ENCODE measurements around the gene FSHR. TPM values are rescaled to one million over a fixed set of nuclear protein-coding genes. Genes with fewer than 3 reads are reported as not detected.
A peak's percentile ranks its signal among the peaks of the same experiment; 100 is the strongest.

FSHR gene
- total RNA-seq, 1 experiment from 2014 or later, result not detected

DNA sequence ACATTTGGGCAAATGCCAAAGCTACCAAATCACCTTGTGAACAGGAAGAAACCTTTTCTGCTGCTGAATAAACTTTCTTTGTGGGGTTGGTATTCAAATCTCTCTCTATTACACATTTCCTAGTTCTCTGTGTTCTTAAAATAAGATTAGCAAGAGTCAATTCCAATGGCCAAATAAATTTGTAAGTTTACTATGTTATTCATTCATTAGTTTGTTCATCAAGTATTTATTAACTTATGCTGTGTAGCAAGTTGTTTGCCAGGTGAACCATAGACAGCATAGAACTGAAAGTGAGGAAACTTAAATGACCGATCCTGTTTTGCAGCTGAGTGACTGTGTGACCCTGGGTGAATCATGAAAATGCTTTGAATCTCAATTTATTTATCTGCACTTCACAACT, 37.7 kb upstream of the FSHR start:
- POLR2A ChIA-PET (ENCODE audit: unreplicated experiment), result no interaction called here

DNA sequence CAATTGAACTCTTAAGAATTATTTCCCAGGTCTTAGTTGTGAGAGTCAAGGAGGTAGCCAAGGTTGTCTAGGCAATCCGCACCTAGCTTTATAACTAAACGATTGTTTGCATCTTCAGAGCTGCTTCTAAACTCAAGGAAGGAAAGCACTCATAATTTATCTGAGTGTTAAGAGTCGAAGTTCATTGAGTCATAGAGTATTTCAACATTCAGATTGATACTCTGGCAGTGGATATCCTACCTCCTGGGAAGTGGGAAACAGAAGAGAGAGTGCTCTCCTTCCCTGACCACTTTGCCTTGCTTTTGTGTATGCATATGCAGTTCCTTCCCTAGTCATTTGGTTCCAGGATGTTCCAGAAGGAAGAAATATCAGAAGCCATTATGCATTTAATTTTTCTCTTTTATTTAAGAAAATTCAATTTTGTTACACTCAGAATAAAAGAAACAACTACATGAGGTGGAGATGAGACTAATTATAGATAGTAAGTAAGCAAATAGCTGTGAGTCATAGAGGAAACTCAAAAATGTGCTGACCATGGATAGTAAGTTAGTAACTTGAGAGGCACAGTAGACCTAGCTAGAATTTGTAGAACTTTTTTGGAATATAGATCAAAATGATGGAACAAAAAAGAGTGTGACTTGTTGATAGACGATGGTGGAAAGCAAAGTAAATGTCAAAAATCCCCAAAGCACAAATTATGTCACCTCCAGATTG, 35.4 kb upstream of the FSHR start:
- ChIA-PET CTCF (no interaction called here), POLR2A (ENCODE audit: unreplicated experiment) (no interaction called here)
- Histone ChIP-seq H3K9me3 (ENCODE audit: insufficient read depth, low read depth) (no peaks in the 10 kb centered on the region), H2AFZ (no peak overlapping the region), H3K79me2 (ENCODE audit: low read depth) (no peaks in the 10 kb centered on the region), H3K27ac (no peak overlapping the region), H3K9me2 (ENCODE audit: insufficient read depth) (no peaks in the 10 kb centered on the region), H3K4me1 (replicated peaks; ENCODE audit: insufficient read depth) (no peaks in the 10 kb centered on the region), H3K4me2 (no peak overlapping the region), H3F3A (ENCODE audit: insufficient read depth, low read depth) (no peaks in the 10 kb centered on the region), H3K4me3 (no peak overlapping the region), H3K27me3 (ENCODE audit: insufficient read depth, low read depth) (no peaks in the 10 kb centered on the region), H4K20me1 (ENCODE audit: insufficient read depth) (no peaks in the 10 kb centered on the region), H3K36me3 (ENCODE audit: low read depth) (no peaks in the 10 kb centered on the region)
- no peak for DNase-seq
- BruUV-seq (replicated peaks), result no TSS peak
- intact Hi-C loops (cut with micrococcal nuclease; ENCODE audit: unreplicated experiment), result no loop called here
- TF ChIP-seq, protein P1, sequence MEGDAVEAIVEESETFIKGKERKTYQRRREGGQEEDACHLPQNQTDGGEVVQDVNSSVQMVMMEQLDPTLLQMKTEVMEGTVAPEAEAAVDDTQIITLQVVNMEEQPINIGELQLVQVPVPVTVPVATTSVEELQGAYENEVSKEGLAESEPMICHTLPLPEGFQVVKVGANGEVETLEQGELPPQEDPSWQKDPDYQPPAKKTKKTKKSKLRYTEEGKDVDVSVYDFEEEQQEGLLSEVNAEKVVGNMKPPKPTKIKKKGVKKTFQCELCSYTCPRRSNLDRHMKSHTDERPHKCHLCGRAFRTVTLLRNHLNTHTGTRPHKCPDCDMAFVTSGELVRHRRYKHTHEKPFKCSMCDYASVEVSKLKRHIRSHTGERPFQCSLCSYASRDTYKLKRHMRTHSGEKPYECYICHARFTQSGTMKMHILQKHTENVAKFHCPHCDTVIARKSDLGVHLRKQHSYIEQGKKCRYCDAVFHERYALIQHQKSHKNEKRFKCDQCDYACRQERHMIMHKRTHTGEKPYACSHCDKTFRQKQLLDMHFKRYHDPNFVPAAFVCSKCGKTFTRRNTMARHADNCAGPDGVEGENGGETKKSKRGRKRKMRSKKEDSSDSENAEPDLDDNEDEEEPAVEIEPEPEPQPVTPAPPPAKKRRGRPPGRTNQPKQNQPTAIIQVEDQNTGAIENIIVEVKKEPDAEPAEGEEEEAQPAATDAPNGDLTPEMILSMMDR (conservative IDR thresholded peaks at IDR 0.05), result no peak
- TF ChIP-seq EZH2 (IDR thresholded peaks at IDR 0.05; ENCODE audit: low read depth), result no peak

More for the DNA sequence above, 37.7 kb upstream of the FSHR start:
- H3K4me1 ChIP-seq (replicated peaks; ENCODE audit: insufficient read depth), result no peaks in the 10 kb centered on the region
- no peaks in the 10 kb centered on the region for H3F3A ChIP-seq (ENCODE audit: insufficient read depth, low read depth)
- TF ChIP-seq EZH2 (IDR thresholded peaks at IDR 0.05; ENCODE audit: low read depth), result no peak
- TF ChIP-seq, protein P1 (conservative IDR thresholded peaks at IDR 0.05), result no peak
- H2AFZ ChIP-seq, result no peak overlapping the region
- no peak overlapping the region for H3K4me2 ChIP-seq
- no peaks in the 10 kb centered on the region for H4K20me1 ChIP-seq (ENCODE audit: insufficient read depth)
- no peaks in the 10 kb centered on the region for H3K27me3 ChIP-seq (ENCODE audit: insufficient read depth, low read depth)
- no peaks in the 10 kb centered on the region for H3K9me3 ChIP-seq (ENCODE audit: insufficient read depth, low read depth)
- no peaks in the 10 kb centered on the region for H3K79me2 ChIP-seq (ENCODE audit: low read depth)
- H3K27ac ChIP-seq, result no peak overlapping the region
- intact Hi-C loops (cut with micrococcal nuclease; ENCODE audit: unreplicated experiment), result no loop called here
- no peak for DNase-seq
- BruUV-seq (replicated peaks), result no TSS peak
- no peak overlapping the region for H3K4me3 ChIP-seq
- CTCF ChIA-PET, result no interaction called here
- H3K36me3 ChIP-seq (ENCODE audit: low read depth), result no peaks in the 10 kb centered on the region
- H3K9me2 ChIP-seq (ENCODE audit: insufficient read depth), result no peaks in the 10 kb centered on the region

DNA sequence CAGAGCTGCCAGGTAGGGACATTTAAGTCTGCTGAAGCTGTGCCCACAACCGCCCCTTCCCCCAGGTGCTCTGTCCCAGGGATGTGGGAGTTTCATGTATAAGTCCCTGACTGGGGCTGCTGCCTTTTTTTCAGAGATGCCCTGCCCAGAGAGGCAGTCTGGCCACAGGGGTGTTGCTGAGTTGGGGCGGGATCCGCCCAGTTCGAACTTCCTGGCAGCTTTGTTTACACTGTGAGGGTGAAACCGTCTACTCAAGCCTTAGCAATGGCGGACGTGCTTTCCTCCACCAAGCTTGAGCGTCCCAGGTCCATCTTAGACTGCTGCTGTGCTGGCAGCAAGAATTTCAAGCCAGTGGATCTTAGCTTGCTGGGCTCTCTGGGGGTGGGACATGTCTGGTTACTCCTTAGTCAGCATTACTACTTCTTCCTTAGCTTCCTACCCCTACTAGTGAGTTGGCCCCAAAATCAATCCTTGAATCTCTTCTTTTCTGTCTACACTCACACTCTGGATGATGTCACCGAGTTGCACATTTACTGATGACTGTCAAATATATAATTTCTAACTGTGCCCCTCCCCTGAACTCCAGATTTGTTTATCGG, 31.8 kb upstream of the FSHR start:
- H2AFZ ChIP-seq, result peak overlapping the region; percentile 10; the same call in 1 of the 2 replicates
- intact Hi-C loops (cut with micrococcal nuclease; ENCODE audit: unreplicated experiment), result no loop called here
- no peaks in the 10 kb centered on the region for H3F3A ChIP-seq (ENCODE audit: insufficient read depth, low read depth)
- no peaks in the 10 kb centered on the region for H3K4me1 ChIP-seq (replicated peaks; ENCODE audit: insufficient read depth)
- no peak overlapping the region for H3K4me2 ChIP-seq
- H3K9me2 ChIP-seq (ENCODE audit: insufficient read depth), result no peaks in the 10 kb centered on the region
- H3K27ac ChIP-seq, result no peak overlapping the region
- no peak overlapping the region for H3K4me3 ChIP-seq
- H3K27me3 ChIP-seq (ENCODE audit: insufficient read depth, low read depth), result no peaks in the 10 kb centered on the region
- POLR2A ChIA-PET (ENCODE audit: unreplicated experiment), result no interaction called here
- DNase-seq, result no peak
- H3K9me3 ChIP-seq (ENCODE audit: insufficient read depth, low read depth), result no peaks in the 10 kb centered on the region
- CTCF ChIA-PET, result no interaction called here
- H4K20me1 ChIP-seq (ENCODE audit: insufficient read depth), result no peaks in the 10 kb centered on the region
- no peaks in the 10 kb centered on the region for H3K36me3 ChIP-seq (ENCODE audit: low read depth)
- TF ChIP-seq, protein P1 (conservative IDR thresholded peaks at IDR 0.05), result no peak
- no peak for TF ChIP-seq EZH2 (IDR thresholded peaks at IDR 0.05; ENCODE audit: low read depth)
- no peaks in the 10 kb centered on the region for H3K79me2 ChIP-seq (ENCODE audit: low read depth)
- BruUV-seq (replicated peaks), result no TSS peak

Measured in PC-9 (cell line).